GM04503 (cell line): ENCODE measurements around the gene DHX58.

Experiments
- DNase-seq: peaks from one replicate; pipeline ENCODE4 v3.0.0-alpha.2; 2012; ENCODE audit warnings: low read depth

Gene DHX58

GRCh38 chr17:42053731-42054500 lies 58.6 kb downstream of the DHX58 start:
- DNase-seq = no peak

GRCh38 chr17:42052346-42052877 lies 60.1 kb downstream of the DHX58 start:
- no peak for DNase-seq

GRCh38 chr17:42051645-42052044 lies 60.9 kb downstream of the DHX58 start:
- no peak for DNase-seq
